Measurements from ENCODE around the gene METTL8. TPM values are rescaled to one million over a fixed set of nuclear protein-coding genes. Genes with fewer than 3 reads are reported as not detected.

Gene METTL8
- total RNA-seq, 1 experiment from 2014 or later, result 27.7 TPM

- Histone ChIP-seq H3K27me3 (ENCODE audit: control insufficient read depth, insufficient read depth, low read length) (no peaks in the 10 kb centered on the region), H3K4me3 (ENCODE audit: low read depth in 2 of 2, low read length in 2 of 2) (no peak overlapping the region), H3K9me3 (ENCODE audit: control insufficient read depth, insufficient read depth, low read depth, low read length) (no peaks in the 10 kb centered on the region), H3K36me3 (ENCODE audit: control insufficient read depth, insufficient read depth, low read length) (no peaks in the 10 kb centered on the region), H3K27ac (ENCODE audit: low read length) (no peak overlapping the region), H3K4me1 (ENCODE audit: control insufficient read depth, insufficient read depth, low read length) (no peaks in the 10 kb centered on the region)
- ATAC-seq (no peak), DNase-seq (ENCODE audit: low read depth, low spot score) (no peak)
- ChIA-PET POLR2A (no interaction called here), CTCF (no interaction called here)
- in situ Hi-C loops (cut with HindIII; ENCODE audit: low pct_unique_long_range_greater_than_20kb, low sequenced_read_pairs) (no loop called here), intact Hi-C loops (cut with micrococcal nuclease; ENCODE audit: unreplicated experiment) (no loop called here)
- BruUV-seq (replicated peaks), result no TSS peak
- TF ChIP-seq REST (IDR thresholded peaks at IDR 0.05; ENCODE audit: insufficient read depth in 1 of 2, low read depth in 2 of 2, low read length in 1 of 2) (no peak), SIN3A (IDR thresholded peaks at IDR 0.05; ENCODE audit: borderline replicate concordance, insufficient read depth, low read depth, low read length) (no peak), CTCF (IDR thresholded peaks at IDR 0.05) (no peak), POLR2AphosphoS5 (IDR thresholded peaks at IDR 0.05; ENCODE audit: low read depth, low read length) (no peak), TCF7L2 (IDR thresholded peaks at IDR 0.05; ENCODE audit: low read depth, low read length) (no peak)
Measured at GRCh38 chr2:171297956-171298355, 135.8 kb downstream of the METTL8 start.

- no peak for TF ChIP-seq TCF7L2 (IDR thresholded peaks at IDR 0.05; ENCODE audit: low read depth, low read length)
- Histone ChIP-seq H3K27me3 (ENCODE audit: control insufficient read depth, insufficient read depth, low read length) (no peaks in the 10 kb centered on the region), H3K4me3 (ENCODE audit: low read depth in 2 of 2, low read length in 2 of 2) (no peak overlapping the region), H3K27ac (ENCODE audit: low read length) (no peak overlapping the region), H3K36me3 (ENCODE audit: control insufficient read depth, insufficient read depth, low read length) (no peaks in the 10 kb centered on the region), H3K9me3 (ENCODE audit: control insufficient read depth, insufficient read depth, low read depth, low read length) (no peaks in the 10 kb centered on the region), H3K4me1 (ENCODE audit: control insufficient read depth, insufficient read depth, low read length) (no peaks in the 10 kb centered on the region)
- intact Hi-C loops (cut with micrococcal nuclease; ENCODE audit: unreplicated experiment), result no loop called here
- CTCF ChIA-PET, result no interaction called here
- no peak for ATAC-seq
- BruUV-seq (replicated peaks), result no TSS peak
- in situ Hi-C loops (cut with HindIII; ENCODE audit: low pct_unique_long_range_greater_than_20kb, low sequenced_read_pairs), result no loop called here
- POLR2A ChIA-PET, result interaction anchor here (0.7 to 0.8 kb wide), 2 partner anchors 68 to 267 kb away, joined by 4 to 16 read pairs; no protein-coding TSS in a partner anchor
- DNase-seq (ENCODE audit: low read depth, low spot score), result no peak
Measured at GRCh38 chr2:171294608-171295007, 139.2 kb downstream of the METTL8 start.

GRCh38 chr2:171293661-171294060 is 140.1 kb downstream of the METTL8 start:
- intact Hi-C loops (cut with micrococcal nuclease; ENCODE audit: unreplicated experiment) (no loop called here), in situ Hi-C loops (cut with HindIII; ENCODE audit: low pct_unique_long_range_greater_than_20kb, low sequenced_read_pairs) (no loop called here)
- no TSS peak for BruUV-seq (replicated peaks)
- no peak overlapping the region for H3K4me3 ChIP-seq (ENCODE audit: low read depth in 2 of 2, low read length in 2 of 2)
- ChIA-PET POLR2A (no interaction called here), CTCF (interaction anchor here (0.6 kb wide), 1 partner anchor 93 kb away, joined by 3 read pairs; no protein-coding TSS in a partner anchor)
- H3K27me3 ChIP-seq (ENCODE audit: control insufficient read depth, insufficient read depth, low read length), result no peaks in the 10 kb centered on the region
- no peak overlapping the region for H3K27ac ChIP-seq (ENCODE audit: low read length)
- DNase-seq (ENCODE audit: low read depth, low spot score) (no peak), ATAC-seq (no peak)
- H3K4me1 ChIP-seq (ENCODE audit: control insufficient read depth, insufficient read depth, low read length), result no peaks in the 10 kb centered on the region
- H3K36me3 ChIP-seq (ENCODE audit: control insufficient read depth, insufficient read depth, low read length), result no peaks in the 10 kb centered on the region
- no peaks in the 10 kb centered on the region for H3K9me3 ChIP-seq (ENCODE audit: control insufficient read depth, insufficient read depth, low read depth, low read length)
- TF ChIP-seq REST (IDR thresholded peaks at IDR 0.05; ENCODE audit: insufficient read depth in 1 of 2, low read depth in 2 of 2, low read length in 1 of 2), result no peak
- TF ChIP-seq TCF7L2 (IDR thresholded peaks at IDR 0.05; ENCODE audit: low read depth, low read length), result no peak
- TF ChIP-seq SIN3A (IDR thresholded peaks at IDR 0.05; ENCODE audit: borderline replicate concordance, insufficient read depth, low read depth, low read length), result no peak
- TF ChIP-seq POLR2AphosphoS5 (IDR thresholded peaks at IDR 0.05; ENCODE audit: low read depth, low read length), result no peak
- no peak for TF ChIP-seq CTCF (IDR thresholded peaks at IDR 0.05)
